MM.1S (cell line): Measurements from ENCODE around the gene FGR.

ENCODE experiments used
- CTCF ChIP-seq: fragments of 300-600 bp; sonication (generic); IDR thresholded peaks from 2 replicates; pipeline ENCODE4 v1.5.1; 2016; ENCODE audit warnings: antibody characterized with exemption, low read length, mixed read lengths
- EZH2 ChIP-seq: fragments of 300-600 bp; sonication (generic); optimal IDR thresholded peaks from 2 replicates; pipeline ENCODE3; 2017; ENCODE audit warnings: low read depth, mild to moderate bottlenecking, antibody characterized with exemption, low read length, mixed read lengths
- EZH2phosphoT487 ChIP-seq: fragments of 300-600 bp; sonication (generic); IDR thresholded peaks from 2 replicates; pipeline ENCODE4 v1.6.1; 2018; ENCODE audit warnings: antibody characterized with exemption, low read length

GRCh38 chr1:27628712-27629111, 6.3 kb downstream of the FGR start:
- no peak for TF ChIP-seq CTCF
- no peak for TF ChIP-seq EZH2
- no peak for TF ChIP-seq EZH2phosphoT487
